GM21526 (cell line): ENCODE measurements around the gene TNFAIP3.
"Not testable (repeated sequence)": the region's sequence is repeated elsewhere in the genome, so short reads cannot be mapped to it uniquely, and the experiment has no call there.

Experiments
- ATAC-seq: cut with Tn5 transposase; IDR thresholded peaks from one replicate; pipeline ENCODE4 v1.9.1; 2021; ENCODE audit warnings: moderate library complexity; ENCODE audit not compliant: unreplicated experiment, low FRiP score

TNFAIP3 gene

DNA sequence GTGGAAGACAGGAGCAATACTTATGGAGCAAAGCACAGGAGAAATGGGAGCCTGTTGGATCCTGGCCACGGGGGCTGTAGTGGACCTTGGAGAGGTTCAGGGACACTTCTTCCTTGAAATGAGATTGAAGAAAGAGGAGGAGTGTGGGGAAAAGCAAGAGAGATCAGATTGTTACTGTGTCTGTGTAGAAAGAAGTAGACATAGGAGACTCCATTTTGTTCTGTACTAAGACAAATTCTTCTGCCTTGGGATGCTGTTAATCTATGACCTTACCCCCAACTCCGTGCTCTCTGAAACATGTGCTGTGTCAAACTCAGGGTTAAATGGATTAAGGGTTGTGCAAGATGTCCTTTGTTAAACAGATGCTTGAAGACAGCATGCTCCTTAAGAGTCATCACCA is 22.7 kb upstream of the TNFAIP3 start:
- ATAC-seq: not testable (repeated sequence)

DNA sequence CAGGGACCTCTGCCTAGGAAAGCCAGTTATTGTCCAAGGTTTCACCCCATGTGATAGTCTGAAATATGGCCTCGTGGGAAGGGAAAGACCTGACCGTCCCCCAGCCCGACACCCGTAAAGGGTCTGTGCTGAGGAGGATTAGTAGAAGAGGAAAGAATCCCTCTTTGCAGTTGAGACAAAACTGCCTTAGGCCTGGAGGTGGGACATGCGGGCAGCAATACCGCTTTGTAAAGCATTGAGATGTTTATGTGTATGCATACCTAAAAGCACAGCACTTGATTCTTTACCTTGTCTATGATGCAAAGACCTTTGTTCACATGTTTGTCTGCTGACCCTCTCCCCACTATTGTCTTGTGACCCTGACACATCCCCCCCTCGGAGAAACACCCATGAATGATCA is 22.3 kb upstream of the TNFAIP3 start:
- not testable (repeated sequence) for ATAC-seq

DNA sequence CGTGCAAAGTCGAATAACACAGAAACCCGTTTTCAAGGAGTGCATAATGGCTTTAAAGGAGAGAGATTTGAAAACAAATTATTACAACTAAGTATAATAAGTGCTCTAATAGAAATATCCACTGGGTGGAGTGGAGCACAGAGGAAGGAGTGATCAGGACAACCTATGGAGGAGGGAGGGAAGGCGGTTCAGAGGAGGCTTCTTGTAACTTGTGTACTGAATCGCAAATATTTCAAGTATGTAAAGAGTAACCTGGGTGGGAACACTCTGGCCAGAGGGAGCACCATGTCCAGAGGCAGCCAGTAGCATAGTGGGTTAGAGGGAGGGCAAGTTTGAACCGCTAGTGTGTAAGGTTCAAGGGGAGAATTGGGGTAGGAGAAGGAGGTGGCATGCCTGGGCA is 21.6 kb upstream of the TNFAIP3 start:
- ATAC-seq: no peak

DNA sequence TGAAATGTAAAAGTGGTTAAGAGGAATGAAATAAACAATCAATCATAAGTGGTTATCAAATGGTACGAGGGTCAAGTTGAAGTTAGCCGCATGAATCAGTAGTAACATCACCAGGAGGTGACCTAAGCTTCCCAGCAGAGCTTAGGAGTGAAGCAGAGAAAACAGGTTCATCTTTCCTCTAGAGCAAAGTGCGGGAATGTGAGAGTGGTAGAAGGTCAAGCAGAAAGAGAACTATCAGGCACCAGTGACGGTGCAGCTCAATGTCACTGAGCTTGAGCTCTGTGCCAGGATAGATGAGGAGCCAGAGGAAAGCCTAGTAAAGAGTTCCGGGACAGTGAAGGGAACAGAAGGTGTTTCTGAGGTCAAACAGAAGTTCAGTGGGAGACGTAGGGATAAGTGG is 20.8 kb upstream of the TNFAIP3 start:
- ATAC-seq: no peak

DNA sequence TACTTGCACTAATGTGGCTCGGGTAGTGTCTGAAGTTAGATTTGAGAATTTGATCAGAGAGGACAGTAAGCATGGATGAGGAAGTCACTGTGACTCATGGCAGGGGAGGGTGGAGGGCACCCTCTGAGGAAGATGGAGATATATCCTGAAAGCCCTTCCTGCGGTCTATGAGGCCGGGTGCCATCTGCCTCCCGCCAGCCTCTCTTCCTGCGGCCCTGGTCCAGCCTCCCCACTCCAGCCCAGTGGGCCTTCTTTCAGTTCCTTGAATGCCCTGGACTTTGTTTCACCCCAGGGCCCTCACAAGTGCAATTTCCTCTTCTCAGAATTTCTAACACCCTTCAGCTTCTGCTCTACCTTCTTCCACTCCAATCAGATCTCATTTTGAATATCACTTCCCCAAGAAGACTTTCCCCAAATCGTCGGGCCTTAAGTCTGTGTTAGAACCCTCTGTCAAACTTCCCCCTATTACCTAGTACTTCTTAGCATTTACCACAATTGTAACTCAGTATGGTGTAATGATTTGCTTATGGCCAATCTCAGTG is 20.2 kb upstream of the TNFAIP3 start:
- ATAC-seq: no peak

DNA sequence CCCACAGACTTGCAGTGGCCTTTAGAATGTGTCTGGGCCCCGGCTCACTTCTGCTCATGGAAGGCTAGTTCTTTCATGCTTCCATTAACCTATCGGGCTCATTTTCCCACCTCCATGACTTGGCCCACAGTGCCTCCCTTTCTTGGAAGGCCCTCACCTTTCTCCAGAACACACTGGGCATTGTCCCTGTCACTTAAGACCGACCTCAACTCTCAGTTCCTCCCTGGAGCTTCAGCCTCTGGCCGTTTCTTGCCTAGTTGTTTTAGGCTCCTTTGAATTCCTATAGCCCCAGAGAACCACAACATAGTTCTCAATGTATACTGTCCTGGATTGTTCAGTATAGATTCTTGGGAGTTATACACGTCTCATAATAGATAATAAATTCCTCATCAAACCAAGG is 19.3 kb upstream of the TNFAIP3 start:
- ATAC-seq: no peak

DNA sequence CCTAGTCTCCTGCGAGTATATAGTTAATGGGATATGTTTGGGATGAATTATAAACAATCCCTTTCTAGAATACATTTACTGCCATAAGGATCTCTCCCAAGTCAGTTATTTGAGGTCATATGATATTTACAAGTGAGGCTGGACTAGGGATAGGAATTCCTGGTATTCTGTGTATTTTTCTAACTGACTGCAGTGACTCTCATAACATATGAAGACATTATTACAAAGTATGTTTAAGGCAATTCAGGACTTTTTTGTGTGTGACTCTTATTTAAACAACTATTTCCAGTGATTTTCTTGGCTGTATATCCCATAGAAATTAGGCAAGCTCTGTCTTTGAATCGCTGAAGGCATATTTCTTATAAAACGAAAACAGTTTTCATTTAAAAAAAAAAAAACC is 18.4 kb upstream of the TNFAIP3 start:
- ATAC-seq: no peak

DNA sequence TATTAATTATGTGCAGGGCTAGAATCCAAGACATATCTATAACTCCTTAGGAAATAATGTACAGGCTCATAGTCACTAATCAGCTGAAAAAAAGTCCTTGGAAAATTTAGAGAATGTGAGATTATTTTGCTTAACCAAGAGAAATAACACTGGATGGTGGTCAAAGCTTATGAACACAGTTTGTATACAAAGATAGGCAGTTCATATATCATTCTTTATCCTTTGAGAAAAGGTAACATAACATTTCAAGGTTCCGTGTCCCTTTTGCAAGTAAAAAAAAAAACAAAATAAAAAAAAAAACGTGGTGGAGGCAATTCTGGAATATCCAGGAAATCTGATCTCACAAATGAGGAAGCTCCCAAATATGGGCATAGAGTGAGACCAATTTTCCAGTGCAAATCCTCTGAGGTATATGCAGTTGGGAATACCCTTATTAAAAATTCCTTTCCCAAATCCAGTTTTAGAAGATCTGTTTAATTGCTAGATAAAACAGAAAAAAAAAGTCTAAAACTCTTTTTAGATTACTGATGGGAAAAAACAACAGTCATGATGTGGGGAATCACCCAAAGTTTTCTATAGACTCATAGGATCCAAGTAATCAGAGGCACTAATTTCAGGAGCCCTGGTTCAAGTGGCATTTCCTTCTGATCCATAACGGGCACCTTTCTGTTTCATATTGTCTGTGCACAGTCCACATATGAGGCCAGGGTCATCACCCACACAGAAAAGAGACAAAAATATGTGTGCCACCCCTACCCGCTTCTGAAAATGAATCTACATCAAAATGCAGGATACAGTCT is 17.7 kb upstream of the TNFAIP3 start:
- ATAC-seq: no peak

DNA sequence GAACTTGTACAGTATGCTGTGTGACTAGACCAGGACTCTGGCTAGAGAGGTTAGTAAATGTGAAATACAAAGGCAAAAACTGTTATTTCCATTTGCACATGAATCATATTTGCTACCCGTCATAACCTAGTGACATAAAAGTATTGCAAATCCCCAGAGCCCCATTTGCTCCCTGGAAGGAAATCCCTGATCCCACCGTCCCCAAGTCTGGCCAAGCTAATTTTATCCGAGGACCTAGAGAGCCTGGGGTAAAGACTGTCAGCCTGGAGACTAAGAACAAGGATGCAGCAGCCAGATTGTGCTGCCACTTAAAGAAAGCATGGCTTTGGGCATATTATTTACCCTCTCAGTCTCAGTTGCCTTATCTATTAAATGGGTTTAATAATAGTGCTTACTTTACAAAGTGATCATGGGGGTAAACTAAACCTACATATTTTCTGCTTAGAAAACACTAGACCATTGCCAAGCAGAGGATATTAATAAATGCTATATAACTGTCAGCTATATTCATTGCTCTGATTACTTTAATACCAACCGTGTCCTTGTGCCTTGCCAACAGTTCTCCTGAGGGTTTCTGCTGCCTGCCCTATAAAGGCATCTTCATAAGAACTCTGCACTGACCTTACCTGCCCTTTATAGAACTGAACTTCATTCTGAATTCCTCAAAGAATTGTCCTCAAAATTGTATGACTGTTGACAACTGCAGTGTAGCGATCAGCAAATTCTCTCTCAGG is 16.9 kb upstream of the TNFAIP3 start:
- ATAC-seq: no peak

DNA sequence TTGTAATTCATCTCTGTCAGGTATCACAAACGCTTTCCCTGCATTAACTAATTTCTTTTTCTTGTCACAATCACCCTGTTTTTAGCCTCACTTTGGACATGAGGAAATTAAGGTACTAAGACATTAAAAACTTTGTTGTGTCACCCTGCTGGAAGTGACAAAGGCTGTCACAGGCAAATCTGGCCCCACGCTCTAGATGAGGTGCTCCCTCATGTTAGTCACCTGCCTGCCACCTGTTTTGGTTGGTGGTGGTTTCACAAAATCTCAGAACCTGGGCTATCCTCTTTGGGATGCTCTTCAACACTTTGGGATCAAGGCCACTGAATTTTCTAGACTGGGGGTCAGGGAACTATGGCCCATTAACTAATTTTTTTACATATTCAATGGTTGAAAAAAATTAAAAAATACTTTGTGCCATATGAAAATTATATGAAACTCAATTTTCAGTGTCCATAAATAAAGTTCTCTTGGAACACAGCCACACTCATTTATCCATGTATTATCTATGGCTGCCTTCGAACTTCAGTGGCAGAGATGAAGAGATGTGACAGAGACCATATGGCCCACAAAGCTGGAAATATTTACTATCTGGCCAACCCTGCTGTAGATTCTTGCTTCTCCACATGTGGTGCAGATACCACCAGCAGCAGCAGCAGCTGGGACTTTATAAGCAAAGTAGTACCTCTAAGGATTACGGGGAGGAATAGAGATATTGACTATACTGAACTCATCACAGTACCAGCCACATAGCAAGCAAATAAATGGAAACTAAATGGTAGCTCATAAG is 16.1 kb upstream of the TNFAIP3 start:
- ATAC-seq: no peak

DNA sequence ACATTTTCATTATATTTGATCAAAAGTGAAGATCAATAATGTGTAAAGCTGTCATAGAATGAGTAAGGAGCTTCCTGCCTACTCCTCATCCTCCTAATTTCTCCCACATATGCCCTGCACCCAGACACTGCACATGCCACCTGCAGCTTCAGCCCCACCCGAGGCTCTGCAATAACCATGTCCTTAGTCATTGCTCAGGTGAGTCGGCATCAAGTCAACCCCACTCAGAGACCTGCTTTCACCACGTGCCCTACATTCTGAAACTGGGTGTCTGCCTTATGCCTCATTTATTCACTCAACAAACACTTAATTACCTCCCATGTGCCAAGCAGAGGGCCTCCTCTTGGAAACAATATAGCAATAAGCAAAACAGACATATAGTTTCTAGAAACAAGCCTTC is 15.4 kb upstream of the TNFAIP3 start:
- ATAC-seq: no peak

DNA sequence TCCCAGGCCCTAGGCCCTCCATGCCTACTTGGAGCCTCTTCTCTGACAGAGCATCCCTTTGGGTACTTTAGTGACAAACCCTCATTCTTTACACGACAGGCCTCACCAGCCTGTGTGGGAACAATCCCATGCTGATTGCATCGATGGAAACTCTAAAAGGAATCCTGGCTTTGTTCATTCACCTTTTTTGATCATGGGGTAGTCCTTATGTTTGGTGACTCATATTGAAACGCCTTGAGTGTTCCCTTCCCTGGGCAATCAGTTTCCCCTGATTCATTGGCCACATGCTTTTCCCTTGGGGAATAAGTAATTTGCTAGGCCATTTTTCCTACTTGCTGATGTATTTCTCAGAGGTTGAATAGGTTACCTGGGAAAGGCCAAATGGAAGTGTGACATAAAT is 14.7 kb upstream of the TNFAIP3 start:
- no peak for ATAC-seq

DNA sequence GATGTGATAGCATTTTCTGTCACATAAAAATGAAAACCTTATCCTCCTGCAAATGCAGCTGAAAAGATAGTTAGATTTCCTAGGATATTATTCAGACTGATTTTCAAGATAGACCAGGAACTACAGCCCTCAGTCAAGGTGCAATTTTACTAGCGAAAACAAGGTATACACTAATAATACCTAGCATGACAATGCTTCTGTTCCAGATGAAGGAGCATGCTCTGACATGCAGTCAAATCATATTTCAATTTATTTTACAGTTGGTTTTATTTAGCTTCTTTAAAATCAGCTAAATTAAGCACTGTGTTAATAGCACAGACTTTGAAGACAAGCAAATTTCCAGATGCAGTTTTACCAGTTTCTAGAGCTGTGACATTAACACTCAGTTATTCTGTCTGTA is 14.2 kb upstream of the TNFAIP3 start:
- ATAC-seq: no peak

DNA sequence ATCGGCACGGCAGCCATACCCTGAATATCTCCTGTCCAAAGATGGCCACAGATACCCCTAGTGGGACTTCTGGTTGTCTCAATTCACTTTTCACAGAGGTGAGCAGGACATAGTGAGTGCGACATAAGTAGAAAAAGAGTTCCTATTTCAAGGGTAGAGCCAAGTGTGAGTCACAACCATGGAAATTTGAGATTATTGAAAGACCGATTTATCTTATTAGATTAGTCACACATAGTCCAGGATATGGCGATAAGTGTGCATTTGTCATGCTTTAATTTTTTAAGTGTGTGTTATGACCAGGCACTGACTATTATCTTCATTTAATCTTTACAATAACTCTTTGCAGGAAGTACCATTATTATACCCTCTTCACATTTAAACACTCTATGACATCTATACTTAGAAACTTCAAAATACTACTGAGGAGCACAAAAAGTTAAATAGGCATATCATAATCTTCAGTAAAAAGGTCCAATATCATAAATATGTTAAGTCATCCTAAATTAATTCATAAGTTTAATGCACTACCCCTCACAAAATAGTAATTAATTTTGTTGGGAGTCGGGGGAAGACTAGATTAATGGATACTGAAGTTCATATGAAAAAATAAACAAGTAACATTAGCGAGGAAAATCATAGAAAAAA is 13.4 kb upstream of the TNFAIP3 start:
- ATAC-seq: no peak

DNA sequence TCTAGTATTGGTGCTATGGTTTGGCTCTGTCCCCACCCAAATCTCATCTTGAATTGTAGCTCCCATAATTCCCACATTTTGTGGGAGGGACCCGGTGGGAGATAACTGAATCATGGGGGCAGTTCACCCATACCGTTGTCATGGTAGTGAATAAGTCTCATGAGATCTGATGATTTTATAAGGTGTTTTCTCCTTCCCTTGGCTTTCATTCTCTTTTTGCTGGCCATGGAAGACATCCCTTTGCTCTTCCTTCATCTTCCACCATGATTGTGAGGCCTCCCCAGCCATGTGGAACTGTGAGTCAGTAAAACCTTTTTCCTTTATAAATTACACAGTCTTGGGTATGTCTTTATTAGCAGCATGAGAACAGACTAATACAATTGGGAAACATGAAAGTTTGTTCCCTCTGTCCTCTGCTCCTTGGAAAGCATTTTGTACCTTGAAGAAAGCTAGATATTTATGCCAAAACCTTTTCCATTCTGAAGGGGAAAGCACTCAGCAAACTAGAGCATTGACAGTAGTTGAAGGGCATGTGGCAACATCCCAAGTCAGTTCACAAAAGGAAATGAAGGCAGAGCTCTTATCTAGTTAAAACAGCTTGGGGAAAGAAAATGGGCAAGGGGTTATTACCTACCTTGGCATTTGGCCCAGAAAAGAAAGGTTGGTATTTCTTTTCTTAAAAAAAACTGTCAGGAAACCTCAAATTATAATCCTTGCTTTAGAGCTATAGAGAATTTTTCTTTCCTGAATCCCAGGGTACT is 10.7 kb upstream of the TNFAIP3 start:
- ATAC-seq: no peak

DNA sequence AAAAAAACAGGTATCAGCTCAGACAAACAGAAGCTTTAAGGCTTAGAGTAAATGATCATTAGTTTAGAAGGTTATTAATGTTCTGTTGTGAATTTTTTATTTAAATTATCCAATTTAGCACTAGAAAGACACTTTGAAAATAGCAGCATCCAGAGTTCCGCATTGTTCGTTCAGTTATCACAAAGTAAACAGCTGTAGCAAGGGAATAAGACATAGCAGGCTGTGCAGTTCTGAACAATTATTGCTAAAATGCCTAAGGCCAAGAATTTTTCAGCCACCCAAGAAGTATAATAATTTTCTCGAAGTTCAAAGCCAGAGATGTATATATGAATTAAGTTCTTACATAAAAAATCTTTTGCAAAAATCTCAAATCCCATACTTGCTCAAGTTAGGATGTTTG is 8.0 kb upstream of the TNFAIP3 start:
- ATAC-seq: no peak

DNA sequence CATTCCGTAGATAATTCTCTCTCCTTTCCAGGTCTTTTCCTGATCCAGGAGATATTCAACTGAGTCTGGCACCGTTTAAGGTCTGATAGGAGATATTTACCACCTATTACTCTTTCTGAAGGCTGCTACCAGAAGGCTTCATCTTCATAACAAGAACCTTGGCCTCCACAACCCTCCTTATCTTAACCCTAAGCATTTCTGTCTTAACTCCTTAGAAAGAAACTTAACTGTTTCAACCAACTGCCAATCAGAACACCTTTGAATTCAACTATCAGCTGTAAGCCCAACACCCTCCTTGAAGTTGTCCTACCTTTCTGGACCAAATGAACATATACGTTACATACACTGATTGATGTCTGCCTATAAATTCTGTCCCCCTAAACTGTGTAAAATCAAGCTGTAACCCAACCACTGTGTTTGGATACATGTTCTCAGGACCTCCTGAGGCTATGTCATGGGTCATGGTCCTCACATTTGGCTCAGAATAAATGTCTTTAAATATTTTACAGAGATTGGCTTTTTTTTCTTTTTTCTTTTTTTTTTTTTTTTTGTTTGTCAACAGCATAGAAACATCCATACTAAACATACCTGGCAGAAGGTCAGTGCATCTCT is 6.6 kb upstream of the TNFAIP3 start:
- ATAC-seq: no peak

DNA sequence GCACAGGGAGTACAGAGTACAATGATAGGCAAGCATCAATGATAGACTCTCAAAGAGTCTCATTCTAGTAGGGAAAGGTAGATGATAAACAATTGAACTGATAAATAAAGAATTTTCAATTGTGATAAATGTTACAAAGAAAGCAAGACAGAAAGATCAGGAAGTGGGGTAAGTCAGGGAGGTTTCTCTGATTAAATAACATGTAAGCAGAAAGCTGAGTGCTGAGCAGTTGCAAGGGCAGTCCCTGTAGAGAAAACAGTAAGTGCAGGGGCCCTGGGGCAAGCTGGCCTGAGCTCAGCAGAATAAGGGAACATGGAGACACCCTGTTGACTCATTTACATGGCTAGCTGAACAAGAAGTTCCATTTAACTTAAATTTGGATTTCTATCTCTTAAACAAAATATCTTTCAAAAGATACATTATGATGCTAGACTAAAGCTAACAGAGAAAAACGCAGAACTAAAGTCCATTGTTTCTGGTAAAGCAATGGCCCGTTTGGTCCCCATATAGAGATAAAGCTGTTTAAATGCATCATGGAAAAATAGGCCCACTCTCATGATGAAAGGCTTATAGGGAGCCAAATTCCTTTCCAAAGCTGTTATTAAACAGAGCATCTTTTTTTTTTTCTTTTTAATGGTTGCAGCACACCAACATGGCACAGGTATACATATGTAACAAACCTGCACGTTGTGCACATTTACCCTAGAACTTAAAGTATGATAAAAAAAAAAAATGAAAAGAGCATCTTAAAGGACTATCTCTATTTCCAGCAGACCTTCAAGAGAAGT is 5.3 kb upstream of the TNFAIP3 start:
- no peak for ATAC-seq
